Left ventricle myocardium inferior (tissue), 1 donor: ENCODE measurements around the gene TIPRL. TPM values are rescaled to one million over a fixed set of nuclear protein-coding genes. Genes with fewer than 3 reads are reported as not detected.

Source experiments
- DNase-seq: peaks from one replicate; pipeline ENCODE4 v3.0.0-alpha.2; 2020
- H3K27ac ChIP-seq: fragments of 200-600 bp; replicated peaks from 2 replicates; pipeline ENCODE4 v1.8.0; 2021
- H3K27me3 ChIP-seq: fragments of 200-600 bp; 2 replicates; pipeline ENCODE4 v1.8.0; 2021; ENCODE audit warnings: low read depth
- H3K36me3 ChIP-seq: fragments of 200-600 bp; 2 replicates; pipeline ENCODE4 v1.8.0; 2021
- H3K4me1 ChIP-seq: fragments of 200-600 bp; 2 replicates; pipeline ENCODE4 v1.8.0; 2021
- H3K4me3 ChIP-seq: fragments of 200-600 bp; 2 replicates; pipeline ENCODE4 v1.8.0; 2021; ENCODE audit warnings: mild to moderate bottlenecking, moderate library complexity
- H3K9me3 ChIP-seq: fragments of 200-600 bp; replicated peaks from 2 replicates; pipeline ENCODE4 v1.8.0; 2021
- intact Hi-C: fragments of 100-400 bp; cut with micrococcal nuclease; formaldehyde crosslinking; loops from one replicate; pipeline ENCODE4 v1.11.0; 2022
- total RNA-seq: library from RNA; stranded (reverse); fragmentation: NEBNext Ultra II Directional; extraction: Animal tissue kit (Norgen Biotek cat#: 25700); gene quantifications from one replicate; pipeline ENCODE4 v1.2.1, GENCODE V29; 2021
- TF ChIP-seq, protein P1 (sequence below): fragments of 200-600 bp; IDR thresholded peaks from 2 replicates; pipeline ENCODE4 v1.8.0; 2021; ENCODE audit warnings: antibody characterized with exemption, mild to moderate bottlenecking, borderline replicate concordance
- donor health status: DM: no; HTN: yes; CAD: no; lungs with severe emphysema.

Gene TIPRL
- total RNA-seq, 1 donor from 2014 or later: 28.3 TPM

DNA sequence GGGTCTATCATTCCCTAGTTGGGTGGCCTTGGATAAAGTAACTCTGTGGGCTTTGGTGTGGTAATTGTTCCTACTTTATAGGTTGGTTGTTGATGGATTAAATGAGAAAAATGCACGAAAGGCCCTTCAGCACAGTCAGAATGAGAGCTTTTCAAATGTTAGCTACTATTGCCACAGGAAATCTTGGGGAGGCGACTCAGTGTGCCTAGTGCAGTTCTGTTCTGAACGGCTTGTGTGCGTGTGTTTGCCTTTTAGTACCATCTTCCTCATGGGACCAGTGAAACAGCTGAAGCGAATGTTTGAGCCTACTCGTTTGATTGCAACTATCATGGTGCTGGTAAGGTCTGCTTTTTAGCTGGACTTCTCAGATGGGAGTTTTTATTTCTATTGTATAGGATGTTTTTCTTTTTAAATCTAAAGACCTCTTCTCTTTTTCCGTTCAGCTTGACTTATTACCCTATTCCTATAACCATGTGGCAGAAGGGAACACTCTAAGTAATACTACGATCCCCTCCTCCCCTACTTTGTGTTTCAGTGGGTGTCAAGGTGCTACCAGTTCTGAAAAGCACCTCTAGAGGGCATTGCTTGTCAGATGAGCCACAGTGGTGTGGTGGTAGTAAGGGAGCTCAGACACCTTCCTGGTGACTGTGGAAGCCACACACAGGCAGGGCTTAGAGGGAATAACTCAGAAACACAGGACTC lies 56.2 kb downstream of the TIPRL start:
- no peaks in the 10 kb centered on the region for H3K27me3 ChIP-seq
- no peaks in the 10 kb centered on the region for H3K9me3 ChIP-seq
- H3K4me3 ChIP-seq: no peak overlapping the region
- H3K27ac ChIP-seq: no peak overlapping the region
- intact Hi-C loops: no loop called here
- no peak for DNase-seq
- peaks cover 67% of the 10 kb centered on the region for H3K36me3 ChIP-seq
- TF ChIP-seq, protein P1, sequence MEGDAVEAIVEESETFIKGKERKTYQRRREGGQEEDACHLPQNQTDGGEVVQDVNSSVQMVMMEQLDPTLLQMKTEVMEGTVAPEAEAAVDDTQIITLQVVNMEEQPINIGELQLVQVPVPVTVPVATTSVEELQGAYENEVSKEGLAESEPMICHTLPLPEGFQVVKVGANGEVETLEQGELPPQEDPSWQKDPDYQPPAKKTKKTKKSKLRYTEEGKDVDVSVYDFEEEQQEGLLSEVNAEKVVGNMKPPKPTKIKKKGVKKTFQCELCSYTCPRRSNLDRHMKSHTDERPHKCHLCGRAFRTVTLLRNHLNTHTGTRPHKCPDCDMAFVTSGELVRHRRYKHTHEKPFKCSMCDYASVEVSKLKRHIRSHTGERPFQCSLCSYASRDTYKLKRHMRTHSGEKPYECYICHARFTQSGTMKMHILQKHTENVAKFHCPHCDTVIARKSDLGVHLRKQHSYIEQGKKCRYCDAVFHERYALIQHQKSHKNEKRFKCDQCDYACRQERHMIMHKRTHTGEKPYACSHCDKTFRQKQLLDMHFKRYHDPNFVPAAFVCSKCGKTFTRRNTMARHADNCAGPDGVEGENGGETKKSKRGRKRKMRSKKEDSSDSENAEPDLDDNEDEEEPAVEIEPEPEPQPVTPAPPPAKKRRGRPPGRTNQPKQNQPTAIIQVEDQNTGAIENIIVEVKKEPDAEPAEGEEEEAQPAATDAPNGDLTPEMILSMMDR: peak; percentile 68
- H3K4me1 ChIP-seq: peaks cover 10% of the 10 kb centered on the region

DNA sequence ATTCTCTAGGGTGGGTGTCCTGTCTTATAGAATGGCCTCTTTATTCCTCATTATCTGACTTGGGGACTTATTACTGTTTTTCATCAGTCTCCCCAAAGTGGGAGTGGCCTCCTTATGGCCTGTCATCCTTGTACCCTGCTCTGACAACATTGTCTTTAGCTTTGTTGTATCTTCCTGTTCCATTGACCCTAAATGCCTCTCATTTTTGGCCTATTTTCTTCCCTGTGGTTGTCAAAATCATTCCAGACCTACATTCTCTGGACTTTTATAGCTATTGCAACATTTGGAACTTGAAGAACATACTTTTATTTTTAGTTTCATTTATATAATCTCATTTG lies 56.8 kb downstream of the TIPRL start:
- no peak overlapping the region for H3K4me3 ChIP-seq
- H3K4me1 ChIP-seq: peaks cover 10% of the 10 kb centered on the region
- H3K27me3 ChIP-seq: no peaks in the 10 kb centered on the region
- TF ChIP-seq, protein P1: no peak
- no peak for DNase-seq
- no peak overlapping the region for H3K27ac ChIP-seq
- intact Hi-C loops: no loop called here
- H3K36me3 ChIP-seq: peaks cover 72% of the 10 kb centered on the region
- no peaks in the 10 kb centered on the region for H3K9me3 ChIP-seq

DNA sequence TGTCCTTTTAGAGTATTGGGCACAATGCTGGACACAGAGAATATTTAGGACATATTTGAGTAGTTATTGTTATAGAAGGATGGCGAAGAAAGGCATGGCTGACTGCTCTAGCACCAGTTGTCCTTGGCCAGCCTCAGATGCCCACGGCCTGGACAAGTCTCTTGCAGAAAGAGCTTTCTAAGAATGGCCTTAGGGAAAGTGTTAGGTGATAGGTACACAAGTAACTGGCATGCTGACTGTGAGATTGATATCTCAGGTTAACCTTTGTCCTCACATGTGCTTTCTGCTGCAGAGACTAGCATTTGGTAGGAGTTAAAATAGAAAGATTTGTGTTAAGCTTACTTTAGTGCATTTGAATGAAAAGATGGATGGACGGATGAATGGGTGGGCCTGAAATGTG lies 57.2 kb downstream of the TIPRL start:
- DNase-seq: no peak
- Histone ChIP-seq H3K36me3 (peaks cover 77% of the 10 kb centered on the region), H3K27me3 (no peaks in the 10 kb centered on the region), H3K4me1 (peaks cover 8% of the 10 kb centered on the region), H3K4me3 (no peak overlapping the region), H3K27ac (no peak overlapping the region), H3K9me3 (no peaks in the 10 kb centered on the region)
- intact Hi-C loops: no loop called here
- TF ChIP-seq, protein P1: no peak

DNA sequence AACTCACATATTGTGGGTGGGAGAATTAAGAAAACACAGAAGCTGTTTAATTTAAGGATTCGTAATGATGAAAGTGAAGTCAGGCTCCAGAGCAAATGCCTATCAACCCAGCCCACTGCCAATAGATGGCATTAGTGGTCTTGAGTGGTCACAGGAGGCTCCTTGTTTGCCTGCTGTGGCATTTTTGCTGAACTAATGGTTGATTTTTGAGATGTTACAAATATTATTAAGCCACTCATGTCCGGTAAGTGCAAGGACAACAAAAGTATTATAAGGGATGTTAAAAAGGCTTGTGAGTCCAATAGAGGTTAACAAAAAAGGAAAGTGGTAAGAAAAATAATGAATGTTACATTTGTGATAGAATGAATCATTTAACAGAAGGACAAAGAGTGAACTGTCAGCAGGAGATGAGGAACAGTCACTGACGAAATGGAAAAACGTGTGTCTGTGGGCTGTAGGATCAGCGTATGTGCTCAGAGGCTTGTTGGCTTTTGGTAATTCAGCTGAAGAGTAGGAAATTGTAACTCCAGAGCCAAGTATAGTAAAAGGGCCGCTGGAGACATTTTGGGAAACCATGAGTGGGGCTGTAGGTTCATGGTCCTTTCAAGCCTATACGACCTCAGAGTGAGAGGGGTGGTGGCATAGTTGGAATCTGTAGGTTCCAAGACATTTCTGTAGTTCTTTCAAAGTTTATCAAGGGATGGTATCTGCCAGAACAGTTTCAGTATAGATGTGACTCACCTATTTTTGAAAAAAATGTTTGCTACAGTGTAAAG lies 58.3 kb downstream of the TIPRL start:
- H3K27me3 ChIP-seq: no peaks in the 10 kb centered on the region
- no peaks in the 10 kb centered on the region for H3K9me3 ChIP-seq
- H3K4me3 ChIP-seq: no peak overlapping the region
- DNase-seq: no peak
- intact Hi-C loops: no loop called here
- peaks cover 82% of the 10 kb centered on the region for H3K36me3 ChIP-seq
- H3K27ac ChIP-seq: no peak overlapping the region
- TF ChIP-seq, protein P1: no peak
- peaks cover 7% of the 10 kb centered on the region for H3K4me1 ChIP-seq

DNA sequence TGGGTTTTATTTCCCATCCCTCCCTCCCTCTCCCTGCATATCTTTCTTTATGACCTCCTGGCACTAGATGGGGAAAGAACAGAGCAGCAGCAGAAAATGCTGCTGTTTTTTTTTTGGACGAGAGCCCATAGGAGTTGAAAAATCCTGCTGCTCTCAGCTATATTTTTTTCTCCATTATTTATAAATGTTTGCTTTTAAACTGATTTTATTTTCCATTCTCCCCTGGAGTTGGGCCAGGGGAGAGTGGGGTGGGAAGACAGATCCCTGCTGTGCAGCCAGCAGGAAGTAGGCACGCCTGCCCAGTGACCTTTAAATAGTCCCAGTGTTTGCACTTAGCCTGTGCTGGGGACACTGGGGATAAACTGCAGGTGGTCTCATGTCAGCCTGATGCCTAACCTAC lies 64.4 kb downstream of the TIPRL start:
- H3K36me3 ChIP-seq: peaks cover 83% of the 10 kb centered on the region
- DNase-seq: no peak
- TF ChIP-seq, protein P1: no peak

More for the DNA sequence above, 64.4 kb downstream of the TIPRL start:
- no peaks in the 10 kb centered on the region for H3K27me3 ChIP-seq
- H3K4me1 ChIP-seq: peaks cover 31% of the 10 kb centered on the region
- H3K4me3 ChIP-seq: no peak overlapping the region
- H3K9me3 ChIP-seq: no peaks in the 10 kb centered on the region
- peak overlapping the region; percentile 67 for H3K27ac ChIP-seq
- intact Hi-C loops: no loop called here
